Activated CD8-positive, alpha-beta memory T cell treated with anti-CD3 and anti-CD28 coated beads for 24 hours (primary cell): ENCODE results near the gene SERPINA5.
"Not testable (repeated sequence)": the region's sequence is repeated elsewhere in the genome, so short reads cannot be mapped to it uniquely, and the experiment has no call there.

Experiments
- DNase-seq: peaks from one replicate; pipeline ENCODE4 v3.0.0-alpha.2; 2020

SERPINA5 gene

DNA sequence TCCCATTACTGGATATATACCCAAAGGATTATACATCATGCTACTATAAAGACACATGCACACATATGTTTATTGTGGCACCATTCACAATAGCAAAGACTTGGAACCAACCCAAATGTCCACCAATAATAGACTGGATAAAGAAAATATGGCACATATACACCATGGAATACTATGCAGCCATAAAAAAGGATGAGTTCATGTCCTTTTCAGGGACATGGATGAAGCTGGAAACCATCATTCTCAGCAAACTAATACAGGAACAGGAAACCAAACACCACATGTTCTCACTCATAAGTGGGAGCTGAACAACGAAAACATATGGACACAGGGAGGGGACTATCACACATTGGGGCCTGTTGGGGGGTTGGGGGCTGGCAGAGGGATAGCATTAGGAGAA is 27.7 kb downstream of the SERPINA5 start:
- not testable (repeated sequence) for DNase-seq

DNA sequence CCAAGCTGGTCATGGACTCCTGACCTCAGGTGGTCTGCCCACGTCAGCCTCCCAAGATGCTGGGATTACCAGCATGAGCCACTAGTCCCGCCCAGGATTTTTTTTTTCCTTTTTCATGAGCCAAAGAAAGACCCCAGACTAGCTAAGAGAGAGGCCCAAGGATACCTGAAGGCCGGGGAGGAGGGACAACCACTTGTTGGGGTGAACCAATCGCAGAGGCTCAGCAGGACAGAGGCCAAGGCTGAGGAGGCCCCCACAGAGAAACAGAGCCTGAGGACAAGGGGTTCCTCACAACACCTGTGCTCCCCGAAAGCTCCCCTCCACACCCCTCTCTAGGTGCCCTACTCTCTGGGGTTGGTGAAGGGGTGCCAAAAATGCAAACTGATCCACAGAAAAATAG is 30.0 kb downstream of the SERPINA5 start:
- DNase-seq: no peak

DNA sequence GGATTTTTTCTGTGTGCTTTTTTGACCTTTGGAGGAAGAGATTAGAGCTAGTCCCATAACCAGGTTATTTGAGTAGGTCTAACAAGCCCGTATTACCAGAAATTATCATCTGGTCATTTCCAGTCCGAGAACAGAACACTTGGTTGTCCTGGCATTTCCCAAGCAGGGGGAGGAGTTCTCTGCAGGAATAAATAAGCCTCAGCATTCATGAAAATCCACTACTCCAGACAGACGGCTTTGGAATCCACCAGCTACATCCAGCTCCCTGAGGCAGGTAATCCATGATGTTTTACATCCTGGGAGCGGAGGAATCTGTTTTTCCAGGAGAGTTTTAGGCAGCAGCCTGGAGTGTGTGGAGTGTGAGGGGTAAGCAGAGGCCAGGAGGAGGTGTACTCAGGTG is 30.9 kb downstream of the SERPINA5 start, which contains the start of gene SERPINA3:
TSS of gene SERPINA3 (plus strand) at position 218 of the 400 bp plus-strand sequence. CDS start 2,051 bp downstream, outside the sequence.
- no peak for DNase-seq

DNA sequence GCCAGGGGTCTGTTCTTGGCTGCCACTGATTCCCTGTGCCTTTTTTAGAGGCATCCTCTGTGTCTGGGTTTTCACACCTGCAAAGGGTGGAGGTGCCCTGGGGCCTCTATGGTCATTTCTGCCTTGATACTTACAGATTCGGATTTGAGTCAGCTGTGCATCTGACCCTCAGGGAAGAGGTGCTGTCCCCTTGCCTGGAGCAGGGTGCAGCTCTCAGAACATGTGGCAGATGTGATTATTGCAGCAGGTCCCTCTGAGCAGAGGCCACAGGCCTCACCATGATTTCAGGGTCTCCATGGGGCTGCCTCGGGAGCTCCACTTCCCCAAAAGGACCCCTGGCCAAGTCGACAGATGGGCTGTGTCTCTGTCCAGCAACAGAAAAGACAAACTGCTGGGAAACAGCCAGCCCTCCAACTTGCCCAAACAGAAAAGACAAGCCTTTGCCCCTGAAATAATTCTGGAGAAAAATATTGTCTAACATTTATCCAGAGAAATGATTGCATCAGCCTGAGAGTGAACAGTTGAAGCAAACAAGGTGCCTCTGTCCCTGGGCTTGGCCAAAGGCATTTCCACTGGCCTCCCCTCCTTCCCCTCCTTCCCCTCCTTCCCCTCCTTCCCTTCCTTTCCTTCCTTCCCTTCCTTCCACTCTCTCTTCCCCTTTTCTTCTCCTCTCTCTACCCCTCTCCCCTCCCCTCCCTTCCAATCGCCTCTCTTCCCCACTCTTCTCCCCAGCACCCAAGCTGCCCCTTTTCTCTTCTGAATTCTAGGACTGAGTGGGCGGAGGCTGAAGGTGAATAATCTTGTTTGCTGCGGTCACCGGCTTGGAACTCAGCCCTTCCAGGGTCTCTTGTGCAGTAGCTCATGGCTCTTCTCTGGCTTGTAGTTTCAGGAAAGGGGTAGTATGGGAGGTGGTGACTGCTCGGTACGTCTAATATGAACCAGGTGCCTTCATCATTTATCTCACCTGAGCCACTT is 31.6 kb downstream of the SERPINA5 start:
- no peak for DNase-seq

DNA sequence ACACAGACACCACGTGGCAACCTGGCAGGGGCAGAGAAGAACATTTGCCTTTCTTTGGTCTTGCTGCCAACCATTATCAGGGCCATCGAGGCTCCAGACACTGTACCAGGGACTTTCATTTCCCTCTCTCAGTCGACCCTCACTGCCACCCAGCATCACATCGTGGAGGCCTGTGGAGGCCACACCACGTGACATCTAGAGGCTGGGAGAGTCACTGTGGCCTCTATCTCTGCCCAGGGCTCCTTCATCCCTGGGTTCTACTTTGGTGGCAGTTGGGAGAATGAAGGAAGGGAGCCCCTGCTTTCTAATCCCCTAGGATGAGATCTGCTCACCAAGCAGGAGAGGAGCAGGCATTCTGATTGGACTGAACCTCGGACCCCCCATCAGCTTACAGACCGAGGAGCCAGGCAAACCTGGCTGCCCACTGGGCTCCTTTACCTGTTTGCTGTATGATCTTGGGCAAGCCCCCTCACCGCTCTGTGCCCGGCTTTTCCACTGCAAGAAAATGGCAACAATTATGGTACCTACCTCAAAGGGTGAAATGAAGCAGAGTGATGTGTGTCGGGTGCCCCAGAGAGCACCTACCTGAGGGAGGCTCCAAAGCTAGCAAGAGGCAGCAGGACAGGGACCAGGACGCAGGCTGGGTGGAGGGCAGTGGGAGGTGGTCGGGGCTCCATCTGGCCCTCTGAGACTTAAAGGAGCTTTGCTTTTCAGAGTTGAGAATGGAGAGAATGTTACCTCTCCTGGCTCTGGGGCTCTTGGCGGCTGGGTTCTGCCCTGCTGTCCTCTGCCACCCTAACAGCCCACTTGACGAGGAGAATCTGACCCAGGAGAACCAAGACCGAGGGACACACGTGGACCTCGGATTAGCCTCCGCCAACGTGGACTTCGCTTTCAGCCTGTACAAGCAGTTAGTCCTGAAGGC is 32.8 kb downstream of the SERPINA5 start:
- no peak for DNase-seq

DNA sequence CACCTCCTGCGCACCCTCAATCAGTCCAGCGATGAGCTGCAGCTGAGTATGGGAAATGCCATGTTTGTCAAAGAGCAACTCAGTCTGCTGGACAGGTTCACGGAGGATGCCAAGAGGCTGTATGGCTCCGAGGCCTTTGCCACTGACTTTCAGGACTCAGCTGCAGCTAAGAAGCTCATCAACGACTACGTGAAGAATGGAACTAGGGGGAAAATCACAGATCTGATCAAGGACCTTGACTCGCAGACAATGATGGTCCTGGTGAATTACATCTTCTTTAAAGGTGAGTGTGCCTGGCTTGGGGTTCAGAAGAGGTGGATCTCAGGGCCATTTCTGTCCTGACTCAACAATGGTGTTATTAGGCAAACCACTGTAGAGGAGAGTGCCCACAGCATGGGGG is 33.6 kb downstream of the SERPINA5 start:
- no peak for DNase-seq

DNA sequence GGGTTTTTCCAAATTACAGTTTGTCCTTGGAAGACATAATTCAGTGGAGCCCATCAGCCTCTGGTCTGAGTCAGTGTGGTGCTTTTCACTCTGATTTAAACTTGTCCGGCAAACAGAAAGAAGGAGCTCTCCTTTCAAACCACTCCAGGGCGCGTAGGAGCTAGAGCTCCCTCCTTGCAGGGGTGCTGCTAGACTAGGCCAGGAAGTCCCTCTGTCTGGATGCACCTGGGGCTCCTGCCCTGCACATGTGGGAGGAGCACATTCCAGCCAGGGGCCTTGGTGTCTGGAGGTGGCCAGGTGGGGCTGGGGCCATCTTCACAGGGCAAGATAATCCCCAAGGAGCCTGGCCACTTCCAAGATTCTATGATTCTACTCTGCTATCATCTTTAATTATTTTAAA is 34.0 kb downstream of the SERPINA5 start:
- DNase-seq: no peak

DNA sequence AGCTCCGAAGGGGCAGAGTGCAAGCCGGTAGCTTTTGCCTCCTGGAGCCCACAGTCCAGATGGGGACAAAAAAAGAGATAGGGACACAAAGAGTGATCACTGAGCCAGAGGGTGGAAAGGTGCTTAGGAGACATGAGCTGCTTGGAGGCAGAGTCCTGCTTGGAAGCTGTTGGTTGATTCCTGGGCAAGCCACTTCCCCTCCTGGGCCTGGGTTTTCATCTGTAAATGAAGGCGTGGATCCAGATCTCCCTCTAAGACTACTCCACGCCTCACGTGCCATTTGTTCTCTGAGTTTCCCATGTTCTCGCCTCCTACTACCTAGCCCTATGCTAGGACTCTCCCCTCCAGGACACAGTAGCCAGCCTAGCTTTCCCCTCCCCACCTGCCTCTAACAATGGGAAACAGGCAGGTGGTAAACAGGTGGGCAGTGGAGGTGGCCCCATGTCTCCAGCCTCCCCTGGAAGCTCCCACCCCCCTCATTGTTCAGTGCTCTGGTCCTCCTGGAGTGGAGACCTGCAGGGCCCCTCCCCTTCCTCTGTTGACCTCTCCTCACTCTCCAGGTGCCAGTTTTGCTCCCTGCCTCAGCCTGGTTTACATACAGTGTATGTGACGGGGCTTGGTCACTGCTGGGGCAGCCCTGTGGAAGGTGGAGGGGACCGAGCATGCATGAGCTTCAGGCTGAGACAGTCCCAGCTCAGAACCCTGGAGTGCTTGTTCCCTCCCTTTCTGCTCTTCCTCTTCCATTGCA is 34.8 kb downstream of the SERPINA5 start:
- no peak for DNase-seq

DNA sequence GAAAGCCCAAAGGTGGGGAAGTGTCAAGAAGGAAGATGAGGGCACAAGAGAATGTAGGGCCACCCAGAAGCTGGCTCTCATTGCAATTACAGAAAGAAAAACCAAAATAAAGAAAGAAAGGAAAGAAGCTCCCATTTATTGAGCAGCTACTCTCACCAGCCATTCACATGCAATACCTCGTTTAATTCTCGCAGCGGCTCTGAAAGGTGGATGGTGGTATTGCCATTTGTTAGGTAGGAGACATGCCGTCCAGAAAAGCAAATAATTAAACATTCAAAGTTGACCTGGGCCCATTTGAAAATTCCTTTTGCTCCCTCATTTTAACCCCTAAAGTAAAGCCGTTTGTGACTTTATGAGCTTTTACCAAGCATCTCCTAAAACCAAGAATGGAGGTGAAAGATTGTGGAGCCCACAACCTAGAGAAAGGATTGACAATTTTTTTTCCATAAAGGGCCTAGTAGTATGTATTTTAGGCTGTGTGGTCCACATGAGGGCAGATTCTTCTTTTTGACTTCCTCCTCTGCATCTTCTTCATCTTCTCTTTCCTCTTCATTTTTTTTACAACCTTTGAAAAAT is 36.2 kb downstream of the SERPINA5 start:
- DNase-seq: no peak

DNA sequence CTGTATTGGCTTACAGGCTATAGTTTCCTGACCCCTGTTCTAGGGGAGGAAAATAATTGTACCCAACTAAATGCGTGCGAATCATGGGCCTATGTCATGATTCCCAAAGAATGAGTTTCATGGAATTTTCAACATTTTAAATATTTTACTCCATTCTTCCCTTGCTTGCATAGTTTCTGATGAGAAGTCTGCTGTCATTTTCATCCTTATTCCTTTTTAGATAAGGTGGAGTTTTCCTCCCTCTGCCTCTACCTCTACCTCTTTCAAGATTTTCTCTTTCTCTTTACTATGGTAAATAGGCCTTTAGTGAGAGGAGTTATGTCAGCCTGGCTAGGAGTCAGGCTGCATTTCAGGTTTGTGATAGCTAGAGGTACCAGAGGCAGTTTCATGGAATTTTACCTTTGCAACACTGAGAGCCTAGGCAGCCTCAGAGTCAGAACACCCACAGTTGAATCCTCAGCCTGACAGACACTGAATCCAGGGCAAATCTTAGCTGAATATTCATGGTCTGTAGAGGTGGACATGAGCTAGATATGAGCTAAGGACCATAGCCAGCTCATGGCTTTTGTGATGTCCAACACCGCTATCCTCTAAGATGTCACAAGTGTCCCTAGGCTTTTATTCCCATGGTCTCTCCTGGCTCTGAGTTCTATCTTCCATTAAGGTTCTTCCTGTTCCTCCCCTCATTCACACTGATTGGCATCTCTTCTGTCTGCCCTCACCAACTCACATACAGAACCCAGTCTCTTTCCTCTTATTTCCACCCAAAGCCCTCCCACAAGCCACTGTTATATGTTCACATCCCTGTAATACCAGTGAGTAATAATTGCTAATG is 37.0 kb downstream of the SERPINA5 start:
- no peak for DNase-seq

DNA sequence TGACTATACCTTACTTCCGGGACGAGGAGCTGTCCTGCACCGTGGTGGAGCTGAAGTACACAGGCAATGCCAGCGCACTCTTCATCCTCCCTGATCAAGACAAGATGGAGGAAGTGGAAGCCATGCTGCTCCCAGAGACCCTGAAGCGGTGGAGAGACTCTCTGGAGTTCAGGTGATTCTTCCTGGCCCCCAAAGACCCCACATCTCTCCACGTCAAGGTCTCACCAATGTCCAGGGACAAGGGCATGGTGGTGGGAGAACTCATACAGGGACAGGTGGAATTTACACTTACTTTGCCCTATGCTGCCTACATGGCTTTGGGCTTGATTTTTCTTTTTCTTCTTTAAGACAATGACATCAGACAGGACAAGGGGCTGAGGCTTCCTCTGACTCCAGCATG is 38.1 kb downstream of the SERPINA5 start:
- no peak for DNase-seq

DNA sequence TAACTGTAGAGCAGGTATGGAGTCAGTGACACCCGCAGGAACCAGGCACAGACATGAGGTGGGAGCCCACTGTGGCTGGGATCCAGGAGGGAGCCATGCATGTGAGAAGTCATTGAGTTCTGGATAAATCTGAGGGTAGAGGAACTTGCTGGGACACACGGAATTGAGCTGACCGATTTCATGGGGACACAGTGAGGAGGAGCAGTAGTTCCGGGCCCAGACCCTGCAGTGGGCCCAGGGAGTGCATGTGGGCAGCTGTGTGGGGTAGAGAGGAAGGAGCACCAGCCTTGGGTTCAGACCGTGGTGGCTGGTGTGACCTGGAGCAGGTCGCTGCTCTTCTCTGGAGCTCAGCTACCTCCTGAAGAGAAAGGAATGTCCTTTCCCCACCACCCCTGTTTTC is 39.4 kb downstream of the SERPINA5 start:
- no peak for DNase-seq

DNA sequence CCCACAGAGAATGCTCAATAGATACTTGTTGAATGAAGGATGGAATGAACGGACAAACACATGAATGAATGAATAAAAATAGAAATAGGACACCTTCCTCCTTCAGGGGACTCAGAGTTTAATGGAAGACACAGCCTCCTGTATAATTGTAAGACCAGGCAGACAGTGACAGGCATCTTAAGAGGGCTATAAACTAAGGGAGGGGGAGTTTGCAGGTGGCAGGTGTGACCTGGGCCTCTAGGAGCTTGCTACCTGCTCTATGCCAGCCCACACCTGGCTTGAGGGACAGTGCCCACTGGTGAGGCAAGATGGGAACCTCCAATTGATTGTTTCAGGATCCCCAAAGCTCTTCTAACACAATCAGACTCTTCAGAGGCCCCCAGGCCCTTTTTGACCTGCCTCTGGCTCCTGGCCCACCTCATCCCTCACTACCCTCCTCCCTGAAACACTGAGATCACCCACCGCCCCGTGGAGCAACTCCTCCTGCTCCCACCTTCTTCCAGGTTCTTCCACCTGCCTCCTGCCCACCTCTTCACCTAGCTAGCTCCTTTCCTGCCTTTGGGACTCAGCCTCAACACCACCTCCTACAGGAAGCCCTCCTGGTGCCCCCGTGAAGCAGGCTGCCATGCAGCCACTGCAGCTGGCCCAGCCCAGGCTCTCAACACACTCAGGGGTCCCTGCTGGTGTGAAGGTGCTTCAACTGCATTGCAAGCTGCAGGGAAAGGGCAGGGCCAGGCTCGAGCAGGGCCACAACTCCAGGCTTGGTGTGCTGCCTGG is 40.3 kb downstream of the SERPINA5 start:
- DNase-seq: no peak

DNA sequence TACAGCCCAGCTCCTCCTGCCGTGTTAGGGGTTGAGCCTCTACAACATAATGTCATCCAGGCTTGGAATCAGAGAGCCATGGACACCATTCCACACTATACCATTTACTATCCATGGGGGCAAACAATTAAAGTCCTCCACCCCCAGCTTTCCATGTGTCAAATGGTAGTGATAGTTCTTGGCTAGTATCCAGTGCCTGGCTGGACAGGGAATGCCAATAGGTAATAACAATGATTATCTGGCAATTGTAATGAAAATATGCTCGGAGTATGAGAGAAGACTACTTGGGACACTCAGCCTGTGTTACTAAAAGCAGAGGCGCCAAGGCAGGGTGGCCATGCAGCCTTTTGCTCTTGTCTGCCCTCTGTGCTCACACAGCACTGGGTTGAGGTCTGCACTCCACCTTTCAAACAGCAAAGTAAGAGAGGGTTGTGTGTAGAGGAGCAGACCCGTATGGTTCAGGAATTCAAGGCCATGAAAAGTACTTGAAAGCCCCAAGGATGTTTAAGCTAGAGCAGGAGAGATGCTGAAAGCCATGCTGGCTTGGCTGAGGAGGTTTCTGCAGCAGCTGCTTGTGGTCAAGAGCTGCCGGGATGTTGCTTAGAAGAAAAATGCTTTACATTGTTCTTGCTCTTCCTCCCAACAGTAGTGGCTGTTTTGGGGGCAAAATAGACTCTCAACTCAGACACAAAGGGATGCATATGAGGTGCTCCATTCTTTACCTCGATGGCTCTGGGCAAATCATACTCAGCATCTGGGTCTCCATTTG is 41.6 kb downstream of the SERPINA5 start:
- no peak for DNase-seq

DNA sequence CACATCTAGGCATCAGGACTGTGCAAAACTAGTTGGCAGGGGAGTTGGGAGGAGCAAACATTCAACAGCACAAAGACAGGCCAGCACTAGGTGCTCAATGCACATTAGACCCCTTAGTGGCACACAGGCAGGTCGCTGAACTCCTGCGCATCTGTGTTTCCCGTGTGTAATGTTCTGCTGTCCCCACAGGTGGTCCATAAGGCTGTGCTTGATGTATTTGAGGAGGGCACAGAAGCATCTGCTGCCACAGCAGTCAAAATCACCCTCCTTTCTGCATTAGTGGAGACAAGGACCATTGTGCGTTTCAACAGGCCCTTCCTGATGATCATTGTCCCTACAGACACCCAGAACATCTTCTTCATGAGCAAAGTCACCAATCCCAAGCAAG is 42.2 kb downstream of the SERPINA5 start:
- DNase-seq: no peak

DNA sequence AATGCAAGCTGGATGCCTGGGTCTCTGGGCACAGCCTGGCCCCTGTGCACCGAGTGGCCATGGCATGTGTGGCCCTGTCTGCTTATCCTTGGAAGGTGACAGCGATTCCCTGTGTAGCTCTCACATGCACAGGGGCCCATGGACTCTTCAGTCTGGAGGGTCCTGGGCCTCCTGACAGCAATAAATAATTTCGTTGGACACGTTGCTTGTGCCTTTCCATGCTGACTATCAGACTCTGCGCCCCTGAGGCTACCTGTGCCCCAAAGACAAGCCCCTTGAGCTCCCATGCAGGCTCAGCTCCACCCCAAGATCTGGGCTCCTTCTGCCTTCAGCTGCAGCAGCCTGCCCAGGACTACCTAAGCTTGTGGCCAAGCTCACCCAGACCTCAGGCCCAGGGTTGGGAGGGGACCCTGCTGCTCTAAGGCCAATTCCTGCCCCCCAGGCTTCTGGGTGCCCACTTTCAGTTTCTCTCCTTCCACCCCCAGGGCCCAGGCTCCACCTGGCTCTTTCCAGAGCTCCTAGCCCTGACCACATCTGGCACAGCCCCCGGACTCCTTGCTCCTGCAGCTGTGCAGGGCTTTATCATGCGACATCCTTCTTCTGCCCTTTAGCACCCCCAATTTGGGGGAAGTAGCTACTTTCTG is 42.8 kb downstream of the SERPINA5 start:
- no peak for DNase-seq

DNA sequence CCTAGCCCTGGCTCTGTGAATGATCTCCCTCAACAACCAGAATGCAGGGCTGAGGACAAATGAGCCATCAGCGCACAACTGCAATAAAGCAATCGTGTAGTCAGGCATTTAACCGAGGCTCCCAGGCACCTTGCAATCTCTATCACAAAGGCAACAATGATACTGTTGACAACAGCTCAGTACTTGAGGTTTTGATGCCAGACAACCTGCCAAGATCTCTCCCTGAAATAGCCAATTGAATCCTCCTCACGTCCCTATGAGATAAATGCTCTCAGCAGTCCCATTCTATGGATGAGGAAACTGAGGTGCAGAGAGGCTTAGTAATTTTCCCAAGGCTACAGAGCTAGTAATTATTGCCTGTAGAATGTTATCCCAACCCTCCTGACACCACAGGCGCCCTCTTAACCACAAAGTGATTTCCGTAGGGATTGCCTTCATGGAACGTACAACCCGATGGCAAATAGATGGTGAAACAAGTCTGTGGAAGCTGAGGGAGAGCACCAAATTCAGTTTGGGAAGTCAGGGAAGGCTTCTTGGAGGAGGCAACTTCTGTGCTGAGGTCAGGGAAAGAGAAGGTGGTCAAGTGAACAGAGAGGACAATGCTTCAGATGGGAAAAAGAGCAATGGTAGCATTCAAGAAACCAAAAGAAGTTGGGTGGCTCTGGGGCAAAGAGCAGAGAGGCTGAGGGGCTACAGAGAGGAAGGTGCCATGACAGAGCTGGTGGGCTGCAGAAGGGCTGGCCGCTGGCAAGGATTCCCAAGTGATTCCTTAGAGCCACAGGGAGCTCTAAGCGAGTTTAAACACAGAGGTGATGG is 43.5 kb downstream of the SERPINA5 start:
- DNase-seq: no peak

DNA sequence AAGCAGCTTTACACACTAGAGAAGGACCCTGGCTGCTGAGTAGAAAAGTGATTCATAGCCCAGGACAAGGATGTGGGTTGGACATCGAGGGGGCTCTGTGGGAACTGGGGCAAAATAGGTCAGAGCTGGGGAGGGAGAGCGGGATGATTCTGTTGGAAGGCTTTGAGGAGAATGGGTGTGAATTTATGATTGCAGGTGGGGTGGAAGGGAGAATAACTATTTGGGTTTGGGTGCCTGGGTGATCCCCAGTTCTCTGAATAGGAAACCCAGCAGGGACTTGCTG is 44.1 kb downstream of the SERPINA5 start:
- DNase-seq: no peak

DNA sequence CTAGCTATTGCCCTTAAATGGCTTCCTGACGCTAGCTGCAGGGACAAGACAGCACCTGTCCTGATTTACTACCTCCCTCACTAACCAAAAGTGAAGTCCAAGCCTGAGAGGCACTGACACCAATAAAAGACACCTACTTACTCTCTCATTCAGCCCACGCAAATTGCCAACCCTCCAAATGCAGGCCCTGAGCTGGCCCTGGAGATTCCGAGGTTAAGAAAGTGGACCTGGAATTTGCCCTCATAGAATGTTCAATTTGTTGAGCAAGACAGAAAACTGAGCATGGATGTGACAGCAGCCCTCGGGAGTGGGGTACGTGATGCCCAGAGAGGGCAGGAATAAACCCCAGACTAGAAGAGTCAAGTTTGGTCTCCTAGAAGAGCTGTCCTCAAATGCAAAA is 47.4 kb downstream of the SERPINA5 start:
- DNase-seq: no peak
